Stomach smooth muscle (tissue), 2 donors: Measurements from ENCODE around the gene FAM83G.

Source experiments
- H3K27ac ChIP-seq: one replicate; pipeline ENCODE4 v1.7.0; 2013; ENCODE audit warnings: mild to moderate bottlenecking, low read length, inconsistent platforms
- H3K27me3 ChIP-seq, 2 donors: one replicate each; pipeline ENCODE4 v1.7.0; 2013; ENCODE audit warnings: low read length in 2 of 2; ENCODE audit not compliant: insufficient read depth in 2 of 2, control insufficient read depth in 1 of 2
- H3K36me3 ChIP-seq, 2 donors: one replicate each; pipeline ENCODE4 v1.7.0; 2013; ENCODE audit warnings: low read length in 2 of 2; ENCODE audit not compliant: control insufficient read depth in 2 of 2, insufficient read depth in 2 of 2
- H3K4me1 ChIP-seq: one replicate; pipeline ENCODE4 v1.7.0; 2013; ENCODE audit warnings: low read length; ENCODE audit not compliant: control insufficient read depth, insufficient read depth
- H3K4me3 ChIP-seq, 2 donors: one replicate each; pipeline ENCODE4 v1.7.0; 2013; ENCODE audit warnings: low read length in 2 of 2
- H3K9ac ChIP-seq, 2 donors: one replicate each; pipeline ENCODE4 v1.7.0; 2013; ENCODE audit warnings: low read length in 2 of 2, mild to moderate bottlenecking in 1 of 2
- H3K9me3 ChIP-seq, 2 donors: one replicate each; pipeline ENCODE4 v1.7.0; 2013; ENCODE audit warnings: low read length in 2 of 2; ENCODE audit not compliant: control insufficient read depth in 2 of 2
- donor health status: healthy.
- donor health status: Pancreatic carcinoma.

Gene FAM83G

GRCh38 chr17:19005789-19006430 is 1.3 kb upstream of the FAM83G start:
- peaks cover 9% of the 10 kb centered on the region for H3K4me1 ChIP-seq
- no peaks in the 10 kb centered on the region for H3K36me3 ChIP-seq
- H3K9me3 ChIP-seq, result peaks cover 0 to 6% of the 10 kb centered on the region in 2 donors
- no peaks in the 10 kb centered on the region for H3K27me3 ChIP-seq
- H3K9ac ChIP-seq, result no peak overlapping the region
- H3K4me3 ChIP-seq, result no peak overlapping the region
- H3K27ac ChIP-seq, result no peak overlapping the region

- Histone ChIP-seq H3K9ac (peak overlapping the region; percentile 76 to 81), H3K27ac (no peak overlapping the region), H3K9me3 (peaks cover 0 to 6% of the 10 kb centered on the region in 2 donors), H3K27me3 (no peaks in the 10 kb centered on the region), H3K4me1 (peaks cover 9% of the 10 kb centered on the region), H3K36me3 (no peaks in the 10 kb centered on the region), H3K4me3 (peak overlapping the region; percentile 58 to 76)
Measured at GRCh38 chr17:19005137-19005773, 691 bp upstream of the FAM83G start.

GRCh38 chr17:19003543-19004420 is 782 bp downstream of the FAM83G start:
- peak overlapping the region; percentile 47 to 62 for H3K9ac ChIP-seq
- peak overlapping the region; percentile 65 to 76 for H3K4me3 ChIP-seq
- no peaks in the 10 kb centered on the region for H3K27me3 ChIP-seq
- H3K4me1 ChIP-seq, result peaks cover 9% of the 10 kb centered on the region
- H3K36me3 ChIP-seq, result no peaks in the 10 kb centered on the region
- no peak overlapping the region for H3K27ac ChIP-seq
- peaks cover 0 to 6% of the 10 kb centered on the region in 2 donors for H3K9me3 ChIP-seq

- H3K4me1 ChIP-seq, result peaks cover 9% of the 10 kb centered on the region
- H3K27ac ChIP-seq, result no peak overlapping the region
- peaks cover 0 to 6% of the 10 kb centered on the region in 2 donors for H3K9me3 ChIP-seq
- no peak overlapping the region for H3K9ac ChIP-seq
- no peaks in the 10 kb centered on the region for H3K27me3 ChIP-seq
- no peaks in the 10 kb centered on the region for H3K36me3 ChIP-seq
- no peak overlapping the region for H3K4me3 ChIP-seq
Measured at GRCh38 chr17:19002805-19003542, 1.6 kb downstream of the FAM83G start.

GRCh38 chr17:19001907-19002590 is 2.5 kb downstream of the FAM83G start:
- Histone ChIP-seq H3K4me1 (peaks cover 9% of the 10 kb centered on the region), H3K27ac (no peak overlapping the region), H3K4me3 (no peak overlapping the region), H3K27me3 (no peaks in the 10 kb centered on the region), H3K9ac (no peak overlapping the region), H3K9me3 (peaks cover 0 to 6% of the 10 kb centered on the region in 2 donors), H3K36me3 (no peaks in the 10 kb centered on the region)

- H3K9me3 ChIP-seq, result peaks cover 0 to 9% of the 10 kb centered on the region in 2 donors
- H3K9ac ChIP-seq, result no peak overlapping the region
- no peaks in the 10 kb centered on the region for H3K36me3 ChIP-seq
- no peaks in the 10 kb centered on the region for H3K27me3 ChIP-seq
- H3K4me3 ChIP-seq, result no peak overlapping the region
- no peak overlapping the region for H3K27ac ChIP-seq
- peaks cover 9% of the 10 kb centered on the region for H3K4me1 ChIP-seq
Measured at GRCh38 chr17:19000531-19001325, 3.8 kb downstream of the FAM83G start.

GRCh38 chr17:18999911-19000310 is 4.7 kb downstream of the FAM83G start:
- peaks cover 0 to 9% of the 10 kb centered on the region in 2 donors for H3K9me3 ChIP-seq

GRCh38 chr17:18999394-18999793 is 5.2 kb downstream of the FAM83G start:
- Histone ChIP-seq H3K4me3 (no peak overlapping the region), H3K9me3 (peaks cover 0 to 9% of the 10 kb centered on the region in 2 donors), H3K27ac (no peak overlapping the region), H3K9ac (no peak overlapping the region), H3K4me1 (peaks cover 1% of the 10 kb centered on the region), H3K27me3 (no peaks in the 10 kb centered on the region), H3K36me3 (no peaks in the 10 kb centered on the region)

More at GRCh38 chr17:18999911-19000310, 4.7 kb downstream of the FAM83G start:
- Histone ChIP-seq H3K36me3 (no peaks in the 10 kb centered on the region), H3K27me3 (no peaks in the 10 kb centered on the region), H3K27ac (no peak overlapping the region), H3K9ac (no peak overlapping the region), H3K4me3 (no peak overlapping the region), H3K4me1 (peaks cover 5% of the 10 kb centered on the region)

- Histone ChIP-seq H3K27ac (no peak overlapping the region), H3K27me3 (no peaks in the 10 kb centered on the region), H3K9me3 (peaks cover 0 to 9% of the 10 kb centered on the region in 2 donors), H3K4me1 (no peaks in the 10 kb centered on the region), H3K36me3 (no peaks in the 10 kb centered on the region), H3K9ac (no peak overlapping the region), H3K4me3 (no peak overlapping the region)
Measured at GRCh38 chr17:18997650-18998196, 6.8 kb downstream of the FAM83G start.
